Gastrocnemius medialis (tissue), 4 donors: Measurements from ENCODE around the gene SLC39A6. TPM values are rescaled to one million over a fixed set of nuclear protein-coding genes. Genes with fewer than 3 reads are reported as not detected.
"Not testable (repeated sequence)": the region's sequence is repeated elsewhere in the genome, so short reads cannot be mapped to it uniquely, and the experiment has no call there.

Source experiments
- ATAC-seq, 2 donors: fragments of 150-250 bp; one replicate each; pipeline ENCODE4 v1.9.1; 2016
- DNase-seq, 2 donors: peaks; one replicate each; pipeline ENCODE4 v3.0.0-alpha.2; 2019
- H3K27ac ChIP-seq, 4 donors: fragments of 200-600 bp; sonication (generic); 1 replicate in 1 of 4; 2 replicates in 3 of 4; pipeline ENCODE4 v1.5.1; 2016 to 2018; ENCODE audit warnings: mild to moderate bottlenecking in 2 of 4, moderate library complexity in 1 of 4
- H3K27me3 ChIP-seq, 3 donors: fragments of 200-600 bp; sonication (generic) in 2 of 3; 1 replicate in 1 of 3; 2 replicates in 2 of 3; pipeline versions ENCODE4 v1.5.1 to v1.6.0; 2016 to 2019; ENCODE audit warnings: mild to moderate bottlenecking in 1 of 3, moderate library complexity in 1 of 3
- H3K36me3 ChIP-seq, 2 donors: fragments of 200-600 bp; sonication (generic) in 1 of 2; one replicate each; pipeline ENCODE4 v1.5.1; 2017 to 2018
- H3K4me1 ChIP-seq, 2 donors: fragments of 200-600 bp; sonication (generic) in 1 of 2; one replicate each; pipeline ENCODE4 v1.5.1; 2016 to 2017; ENCODE audit warnings: mild to moderate bottlenecking in 2 of 2
- H3K4me3 ChIP-seq, 4 donors: fragments of 200-600 bp; sonication (generic) in 3 of 4; 1 replicate in 1 of 4; 2 replicates in 3 of 4; pipeline ENCODE4 v1.5.1; 2016 to 2019; ENCODE audit warnings: mild to moderate bottlenecking in 2 of 4
- H3K9me3 ChIP-seq, 3 donors: fragments of 200-600 bp; sonication (generic) in 2 of 3; 1 replicate in 1 of 3; 2 replicates in 2 of 3; pipeline ENCODE4 v1.5.1; 2016 to 2019
- CTCF ChIP-seq, 5 experiments: fragments of 450-650 bp in 3 of 5; fragments of 200-600 bp in 2 of 5; sonication (generic) in 2 of 5; IDR thresholded peaks in 4 of 5; conservative IDR thresholded peaks in 1 of 5; 1 replicate in 4 of 5; 2 replicates in 1 of 5; pipeline ENCODE4 v1.5.1; 2016 to 2019; ENCODE audit warnings: antibody characterized with exemption in 5 of 5, mild to moderate bottlenecking in 3 of 5, moderate library complexity in 3 of 5
- POLR2A ChIP-seq, 2 donors: fragments of 450-650 bp; IDR thresholded peaks; one replicate each; pipeline ENCODE4 v1.6.1; 2017; ENCODE audit warnings: antibody characterized with exemption in 2 of 2, mild to moderate bottlenecking in 2 of 2, moderate library complexity in 2 of 2
- in situ Hi-C, 4 donors: fragments of 200-750 bp; cut with MboI; loops; one replicate each; pipeline versions ENCODE4 v1.15.0 to v1.8.0; 2017; ENCODE audit warnings: low sequenced_read_pairs in 4 of 4
- intact Hi-C: fragments of 100-400 bp; cut with DNase I; formaldehyde crosslinking; loops from one replicate; pipeline ENCODE4 v1.15.1; 2023; ENCODE audit warnings: low total_unique reads
- total RNA-seq, 4 donors: library from RNA; depleted of rRNA; stranded (reverse); fragments of >200 nt; gene quantifications; one replicate each; pipeline versions ENCODE4 v1.1.0 to v1.2.3, GENCODE V29; 2016

Gene SLC39A6
- total RNA-seq, 4 donors from 2014 or later, result 16.7 to 24.7 (median 18.3) TPM

- intact Hi-C loops, result loop anchor here (1.0 to 5.0 kb wide), 3 partner anchors 50 to 121 kb away; partner anchors contain the start of genes ELP2, MOCOS and SLC39A6
- Histone ChIP-seq H3K27ac (peak overlapping the region; percentile 84 to 91 (median 88)), H3K4me3 (peak overlapping the region; percentile 73 to 93 (median 83)), H3K36me3 (no peaks in the 10 kb centered on the region), H3K27me3 (no peaks in the 10 kb centered on the region), H3K4me1 (peaks cover 10 to 15% of the 10 kb centered on the region in 2 donors), H3K9me3 (no peaks in the 10 kb centered on the region)
- no peak for ATAC-seq
- in situ Hi-C loops, result loop anchor here in 1 of 4 donors (5.0 kb wide), 1 partner anchor 61 kb away; the partner anchor contains the start of genes ELP2 and SLC39A6
- DNase-seq, result no peak
- TF ChIP-seq POLR2A (IDR thresholded peaks at IDR 0.05) (no peak), CTCF (IDR thresholded peaks at IDR 0.05 in 4 of 5, conservative IDR thresholded peaks at IDR 0.05 in 1 of 5) (no peak)
Observed at GRCh38 chr18:36066686-36067054, 62.5 kb downstream of the SLC39A6 start.

DNA sequence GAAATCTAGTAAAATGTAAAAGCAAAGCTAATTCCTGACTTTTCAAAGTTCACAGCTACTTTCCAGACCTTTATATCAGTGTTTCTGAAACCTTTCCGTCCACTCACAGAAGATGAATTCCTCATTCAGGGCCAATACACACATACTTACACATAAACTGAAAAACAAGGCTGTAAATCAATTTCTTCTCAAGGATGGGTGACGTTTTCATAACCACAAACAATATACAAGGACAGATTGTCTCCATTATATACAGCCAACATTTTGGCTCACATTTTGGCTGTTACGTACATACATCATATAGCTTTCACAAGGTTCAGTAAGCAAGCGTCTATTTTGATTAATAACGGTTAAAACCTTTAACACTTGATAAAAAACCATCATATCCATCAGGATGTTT lies 63.1 kb downstream of the SLC39A6 start:
- H3K4me3 ChIP-seq, result peak overlapping the region; percentile 73 to 93 (median 83)
- intact Hi-C loops, result loop anchor here (2.0 to 5.0 kb wide), 2 partner anchors 49 to 121 kb away; partner anchors contain the start of gene MOCOS
- no peak for ATAC-seq
- H3K27ac ChIP-seq, result peak overlapping the region in 1 of 4 donors; percentile 84
- H3K4me1 ChIP-seq, result peaks cover 10 to 15% of the 10 kb centered on the region in 2 donors
- no peak for DNase-seq
- no peaks in the 10 kb centered on the region for H3K9me3 ChIP-seq
- H3K27me3 ChIP-seq, result no peaks in the 10 kb centered on the region
- no peak for TF ChIP-seq CTCF (IDR thresholded peaks at IDR 0.05 in 4 of 5, conservative IDR thresholded peaks at IDR 0.05 in 1 of 5)
- TF ChIP-seq POLR2A (IDR thresholded peaks at IDR 0.05), result no peak
- in situ Hi-C loops, result loop anchor here in 1 of 4 donors (5.0 kb wide), 1 partner anchor 61 kb away; the partner anchor contains the start of genes ELP2 and SLC39A6
- H3K36me3 ChIP-seq, result no peaks in the 10 kb centered on the region

DNA sequence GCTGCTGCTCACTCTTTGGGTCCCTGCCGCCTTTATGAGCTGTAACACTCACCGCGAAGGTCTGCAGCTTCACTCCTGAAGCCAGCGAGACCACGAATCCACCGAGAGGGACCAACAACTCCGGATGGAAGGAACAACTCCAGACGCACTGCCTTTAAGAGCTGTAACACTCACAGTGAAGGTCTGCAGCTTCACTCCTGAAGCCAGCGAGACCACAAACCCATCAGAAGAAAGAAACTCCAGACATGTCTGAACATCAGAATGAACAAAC lies 64.4 kb downstream of the SLC39A6 start:
- not testable (repeated sequence) for ATAC-seq, H3K27ac ChIP-seq, H3K36me3 ChIP-seq, H3K9me3 ChIP-seq, H3K4me3 ChIP-seq, H3K27me3 ChIP-seq, DNase-seq
- peaks cover 10 to 15% of the 10 kb centered on the region in 2 donors for H3K4me1 ChIP-seq
- intact Hi-C loops, result loop anchor here (5.0 kb wide), 1 partner anchor 123 kb away; the partner anchor contains the start of gene MOCOS
- in situ Hi-C loops, result loop anchor here in 1 of 4 donors (5.0 kb wide), 1 partner anchor 63 kb away; the partner anchor contains the start of genes ELP2 and SLC39A6

- no peaks in the 10 kb centered on the region for H3K36me3 ChIP-seq
- intact Hi-C loops, result no loop called here
- no peaks in the 10 kb centered on the region for H3K9me3 ChIP-seq
- in situ Hi-C loops, result no loop called here
- H3K4me1 ChIP-seq, result peaks cover 10 to 15% of the 10 kb centered on the region in 2 donors
- ATAC-seq (no peak), DNase-seq (no peak)
- no peaks in the 10 kb centered on the region for H3K27me3 ChIP-seq
- no peak overlapping the region for H3K27ac ChIP-seq
- no peak overlapping the region for H3K4me3 ChIP-seq
- no peak for TF ChIP-seq POLR2A (IDR thresholded peaks at IDR 0.05)
Observed at GRCh38 chr18:36064027-36064808, 64.9 kb downstream of the SLC39A6 start.

- in situ Hi-C loops (no loop called here), intact Hi-C loops (no loop called here)
- no peak overlapping the region for H3K27ac ChIP-seq
- no peaks in the 10 kb centered on the region for H3K9me3 ChIP-seq
- ATAC-seq (no peak), DNase-seq (no peak)
- no peaks in the 10 kb centered on the region for H3K36me3 ChIP-seq
- H3K4me1 ChIP-seq, result no peaks in the 10 kb centered on the region
- H3K27me3 ChIP-seq, result no peaks in the 10 kb centered on the region
- H3K4me3 ChIP-seq, result no peak overlapping the region
- TF ChIP-seq POLR2A (IDR thresholded peaks at IDR 0.05), result no peak
- no peak for TF ChIP-seq CTCF (IDR thresholded peaks at IDR 0.05 in 4 of 5, conservative IDR thresholded peaks at IDR 0.05 in 1 of 5)
Observed at GRCh38 chr18:36058674-36059073, 70.5 kb downstream of the SLC39A6 start.

Other genes with a start within 250 kb of the SLC39A6 start
- 10 to 100 TPM; 59.6 to 63.8 (median 61.8) TPM for gene RPRD1A, start 61.8 kb downstream of the SLC39A6 start, total RNA-seq
- 10 to 100 TPM; 23.7 to 51.0 (median 42.8) TPM for gene ELP2, start 559 bp upstream of the SLC39A6 start, total RNA-seq
- gene MOCOS, start 58.2 kb upstream of the SLC39A6 start, total RNA-seq, result 1 to 10 TPM in 1 of 4 donors, under 1 TPM in 3; 0.46 to 2.8 (median 0.73) TPM
- 10 to 100 TPM; 10.0 to 32.5 (median 17.0) TPM for gene FHOD3, start 168.4 kb upstream of the SLC39A6 start, total RNA-seq